Thyroid gland (tissue), 4 donors: ENCODE measurements around the gene MSGN1. TPM values are rescaled to one million over a fixed set of nuclear protein-coding genes. Genes with fewer than 3 reads are reported as not detected.

ENCODE experiments used
- DNase-seq, 2 donors: peaks; one replicate each; pipeline ENCODE4 v3.0.0-alpha.2; 2019
- H3K27ac ChIP-seq, 3 donors: fragments of 200-600 bp; sonication (generic); 1 replicate in 2 of 3; 2 replicates in 1 of 3; pipeline ENCODE4 v1.5.1; 2016 to 2019; ENCODE audit warnings: mild to moderate bottlenecking in 1 of 3, moderate library complexity in 1 of 3
- H3K27me3 ChIP-seq: fragments of 200-600 bp; sonication (generic); one replicate; pipeline ENCODE4 v1.5.1; 2019
- H3K36me3 ChIP-seq, 2 donors: fragments of 200-600 bp; sonication (generic); one replicate each; pipeline ENCODE4 v1.5.1; 2016 to 2019
- H3K4me1 ChIP-seq, 2 donors: fragments of 200-600 bp; sonication (generic); one replicate each; pipeline ENCODE4 v1.5.1; 2017 to 2019
- H3K4me3 ChIP-seq, 3 donors: fragments of 200-600 bp; sonication (generic); replicated peaks in 1 of 3; 1 replicate in 2 of 3; 2 replicates in 1 of 3; pipeline ENCODE4 v1.5.1; 2016; ENCODE audit warnings: mild to moderate bottlenecking in 1 of 3
- H3K9me3 ChIP-seq: fragments of 200-600 bp; sonication (generic); one replicate; pipeline ENCODE4 v1.5.1; 2017
- POLR2A ChIP-seq, 2 donors: fragments of 450-650 bp; IDR thresholded peaks; one replicate each; pipeline ENCODE4 v1.6.1; 2017; ENCODE audit warnings: antibody characterized with exemption in 2 of 2, mild to moderate bottlenecking in 2 of 2, moderate library complexity in 1 of 2
- WGBS, 2 donors: methylation state at CpG; one replicate each; pipeline ENCODE4 v1.1.5; 2017; 5-methylcytosine and 5-hydroxymethylcytosine counted together
- intact Hi-C: fragments of 100-400 bp; cut with DNase I; formaldehyde crosslinking; loops from one replicate; pipeline ENCODE4 v1.15.1; 2023
- total RNA-seq, 4 donors: library from RNA; depleted of rRNA; stranded (reverse); fragments of >200 nt; gene quantifications; one replicate each; pipeline ENCODE4 v1.2.3, GENCODE V29; 2016
- TF ChIP-seq, protein P1 (sequence below), 6 experiments: fragments of 200-600 bp in 3 of 6; fragments of 450-650 bp in 3 of 6; sonication (generic) in 3 of 6; IDR thresholded peaks; one replicate each; pipeline ENCODE4 v1.5.1; 2016 to 2019; ENCODE audit warnings: antibody characterized with exemption in 6 of 6, mild to moderate bottlenecking in 2 of 6, inconsistent platforms in 1 of 6, moderate library complexity in 1 of 6

Gene MSGN1
- total RNA-seq, 4 donors from 2014 or later: not detected

DNA sequence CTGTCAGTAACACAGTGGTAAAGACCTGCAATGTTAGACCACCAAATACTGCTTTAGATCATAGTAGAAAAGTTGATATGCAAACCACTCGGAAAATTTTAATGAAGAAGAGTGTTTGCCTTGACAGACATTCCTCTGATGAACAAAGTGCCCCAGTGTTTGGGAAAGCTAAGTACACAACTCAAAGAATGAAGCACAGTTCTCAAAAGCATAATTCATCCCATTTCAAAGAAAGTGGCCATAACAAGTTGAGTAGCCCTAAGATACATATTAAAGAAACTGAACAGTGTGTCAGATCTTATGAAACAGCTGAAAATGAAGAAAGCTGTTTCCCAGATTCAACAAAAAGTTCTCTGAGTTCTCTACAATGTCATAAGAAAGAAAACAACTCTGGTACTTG is 34.8 kb upstream of the MSGN1 start:
- H3K27me3 ChIP-seq: no peaks in the 10 kb centered on the region
- intact Hi-C loops: no loop called here

DNA sequence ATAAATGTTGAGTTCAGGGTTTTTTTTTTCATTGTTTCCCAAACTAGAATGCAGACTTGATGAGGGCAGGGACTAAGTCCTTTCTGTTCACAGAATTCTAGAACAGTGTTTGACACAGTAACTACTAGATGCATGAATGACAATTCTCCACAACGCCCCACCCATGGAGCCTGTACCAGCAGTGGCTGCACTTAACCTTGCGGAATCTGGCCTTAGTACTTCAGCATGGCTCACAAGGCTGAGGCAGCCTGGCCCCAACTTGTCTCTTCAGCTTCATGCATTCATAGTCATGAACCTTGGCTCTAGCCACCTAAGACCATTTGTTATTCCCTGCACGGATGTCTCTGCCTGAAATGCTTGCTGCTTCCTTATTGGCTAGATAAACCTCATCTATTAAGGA is 29.5 kb upstream of the MSGN1 start:
- 84 to 86% methylated on average over 3 of the region's 3 CpGs for WGBS, 2 donors
- no peak for TF ChIP-seq POLR2A (IDR thresholded peaks at IDR 0.05)
- TF ChIP-seq, protein P1, sequence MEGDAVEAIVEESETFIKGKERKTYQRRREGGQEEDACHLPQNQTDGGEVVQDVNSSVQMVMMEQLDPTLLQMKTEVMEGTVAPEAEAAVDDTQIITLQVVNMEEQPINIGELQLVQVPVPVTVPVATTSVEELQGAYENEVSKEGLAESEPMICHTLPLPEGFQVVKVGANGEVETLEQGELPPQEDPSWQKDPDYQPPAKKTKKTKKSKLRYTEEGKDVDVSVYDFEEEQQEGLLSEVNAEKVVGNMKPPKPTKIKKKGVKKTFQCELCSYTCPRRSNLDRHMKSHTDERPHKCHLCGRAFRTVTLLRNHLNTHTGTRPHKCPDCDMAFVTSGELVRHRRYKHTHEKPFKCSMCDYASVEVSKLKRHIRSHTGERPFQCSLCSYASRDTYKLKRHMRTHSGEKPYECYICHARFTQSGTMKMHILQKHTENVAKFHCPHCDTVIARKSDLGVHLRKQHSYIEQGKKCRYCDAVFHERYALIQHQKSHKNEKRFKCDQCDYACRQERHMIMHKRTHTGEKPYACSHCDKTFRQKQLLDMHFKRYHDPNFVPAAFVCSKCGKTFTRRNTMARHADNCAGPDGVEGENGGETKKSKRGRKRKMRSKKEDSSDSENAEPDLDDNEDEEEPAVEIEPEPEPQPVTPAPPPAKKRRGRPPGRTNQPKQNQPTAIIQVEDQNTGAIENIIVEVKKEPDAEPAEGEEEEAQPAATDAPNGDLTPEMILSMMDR (IDR thresholded peaks at IDR 0.05): no peak
- no peaks in the 10 kb centered on the region for H3K9me3 ChIP-seq
- intact Hi-C loops: no loop called here
- no peak for DNase-seq
- no peak overlapping the region for H3K4me3 ChIP-seq
- no peaks in the 10 kb centered on the region for H3K36me3 ChIP-seq
- no peaks in the 10 kb centered on the region for H3K4me1 ChIP-seq
- H3K27ac ChIP-seq: no peak overlapping the region
- no peaks in the 10 kb centered on the region for H3K27me3 ChIP-seq

More for the DNA sequence above, 34.8 kb upstream of the MSGN1 start:
- TF ChIP-seq, protein P1 (IDR thresholded peaks at IDR 0.05): no peak
- no peak for TF ChIP-seq POLR2A (IDR thresholded peaks at IDR 0.05)
- DNase-seq: no peak
- H3K4me3 ChIP-seq: no peak overlapping the region
- no peaks in the 10 kb centered on the region for H3K4me1 ChIP-seq
- H3K9me3 ChIP-seq: no peaks in the 10 kb centered on the region
- H3K27ac ChIP-seq: no peak overlapping the region
- 52 to 78% methylated on average over 1 of the region's 1 CpG for WGBS, 2 donors
- H3K36me3 ChIP-seq: no peaks in the 10 kb centered on the region

DNA sequence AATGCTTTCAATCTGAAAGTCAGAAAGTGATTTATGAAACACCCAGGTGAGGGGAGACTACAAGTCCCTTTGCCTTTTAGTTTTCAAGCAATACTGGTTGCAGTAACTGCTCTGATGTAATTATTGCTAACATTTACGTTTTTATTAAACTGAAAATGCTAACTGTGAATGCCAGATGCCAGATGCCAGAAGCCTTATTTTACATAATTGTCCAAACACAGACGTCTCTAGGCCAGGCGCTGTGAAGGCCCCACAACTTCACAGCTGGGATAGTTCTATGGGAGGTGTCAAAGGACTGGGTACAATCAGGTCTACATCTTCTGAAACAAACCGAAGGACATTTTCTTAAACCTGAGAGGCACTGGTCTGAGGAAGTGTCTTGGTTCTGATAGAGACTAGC is 27.5 kb upstream of the MSGN1 start:
- H3K4me1 ChIP-seq: no peaks in the 10 kb centered on the region
- DNase-seq: no peak
- intact Hi-C loops: no loop called here
- no peaks in the 10 kb centered on the region for H3K9me3 ChIP-seq
- no peak for TF ChIP-seq POLR2A (IDR thresholded peaks at IDR 0.05)
- TF ChIP-seq, protein P1 (IDR thresholded peaks at IDR 0.05): no peak
- H3K4me3 ChIP-seq: no peak overlapping the region
- H3K36me3 ChIP-seq: no peaks in the 10 kb centered on the region
- WGBS, 2 donors: 80 to 86% methylated on average over 4 of the region's 4 CpGs
- H3K27me3 ChIP-seq: no peaks in the 10 kb centered on the region
- H3K27ac ChIP-seq: no peak overlapping the region

DNA sequence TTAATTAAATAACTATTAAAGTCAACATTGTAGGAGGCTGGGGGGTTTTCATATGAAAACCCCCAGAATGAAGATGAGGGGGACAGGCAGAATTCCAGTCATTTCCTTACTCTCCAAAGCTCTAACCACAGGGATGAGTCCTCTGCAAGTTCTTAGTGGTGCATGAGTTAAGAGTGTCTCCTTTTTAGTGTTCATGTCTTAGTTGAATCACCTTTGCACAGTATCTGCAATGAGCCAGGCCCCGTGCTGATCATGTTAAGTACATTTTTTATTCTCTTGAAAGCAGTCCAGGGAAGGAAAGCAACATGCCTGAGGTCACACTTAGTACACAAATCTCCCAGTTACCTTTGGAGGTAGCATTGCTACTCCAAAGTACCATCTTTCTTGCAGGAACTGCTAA is 25.7 kb upstream of the MSGN1 start:
- WGBS, 2 donors: 76 to 92% methylated on average over 1 of the region's 1 CpG
- Histone ChIP-seq H3K36me3 (no peaks in the 10 kb centered on the region), H3K9me3 (no peaks in the 10 kb centered on the region), H3K27me3 (no peaks in the 10 kb centered on the region), H3K27ac (no peak overlapping the region), H3K4me3 (no peak overlapping the region), H3K4me1 (no peaks in the 10 kb centered on the region)
- DNase-seq: no peak
- intact Hi-C loops: no loop called here
- no peak for TF ChIP-seq POLR2A (IDR thresholded peaks at IDR 0.05)
- TF ChIP-seq, protein P1 (IDR thresholded peaks at IDR 0.05): no peak

DNA sequence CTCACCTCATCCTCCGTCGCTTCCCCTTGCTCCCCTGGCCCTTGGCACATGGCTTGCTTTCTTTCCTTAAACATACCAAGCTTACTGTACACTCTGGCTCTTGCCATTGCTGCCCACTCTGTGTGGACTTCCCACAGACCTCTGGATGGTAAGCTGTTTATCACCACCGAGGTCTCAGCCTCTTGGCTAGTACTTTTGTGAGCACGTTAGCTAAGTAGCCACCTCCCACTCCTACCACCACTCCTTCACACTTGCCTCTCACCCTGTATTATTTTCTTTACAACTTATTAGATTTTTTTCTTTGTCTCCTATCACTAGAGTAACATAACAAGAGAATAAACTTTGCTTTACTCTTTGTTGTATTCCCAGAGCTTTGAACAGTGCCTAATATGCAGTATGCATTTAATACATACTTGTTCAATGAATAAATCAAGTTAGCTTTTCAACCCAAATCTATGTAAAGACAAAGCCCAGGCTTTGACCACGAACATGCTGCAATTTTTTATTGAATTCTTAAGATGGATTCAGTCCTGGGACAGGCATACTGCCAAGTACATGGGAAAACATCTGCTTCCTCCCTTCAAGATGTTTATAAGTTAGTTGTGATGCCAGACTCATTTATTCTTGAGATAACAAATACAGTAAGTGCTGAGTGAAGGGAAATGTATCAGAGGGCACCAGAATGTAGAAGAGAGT is 25.0 kb upstream of the MSGN1 start:
- no peak for TF ChIP-seq POLR2A (IDR thresholded peaks at IDR 0.05)
- TF ChIP-seq, protein P1 (IDR thresholded peaks at IDR 0.05): no peak
- 51 to 62% methylated on average over 5 of the region's 5 CpGs for WGBS, 2 donors
- no peak overlapping the region for H3K4me3 ChIP-seq
- DNase-seq: no peak
- no peaks in the 10 kb centered on the region for H3K9me3 ChIP-seq
- no peaks in the 10 kb centered on the region for H3K36me3 ChIP-seq
- intact Hi-C loops: no loop called here
- H3K4me1 ChIP-seq: no peaks in the 10 kb centered on the region
- H3K27me3 ChIP-seq: no peaks in the 10 kb centered on the region
- no peak overlapping the region for H3K27ac ChIP-seq
